ENCODE measurements around the gene TMEM219.
A peak's percentile ranks its signal among the peaks of the same experiment; 100 is the strongest.

- TF ChIP-seq, protein P1, sequence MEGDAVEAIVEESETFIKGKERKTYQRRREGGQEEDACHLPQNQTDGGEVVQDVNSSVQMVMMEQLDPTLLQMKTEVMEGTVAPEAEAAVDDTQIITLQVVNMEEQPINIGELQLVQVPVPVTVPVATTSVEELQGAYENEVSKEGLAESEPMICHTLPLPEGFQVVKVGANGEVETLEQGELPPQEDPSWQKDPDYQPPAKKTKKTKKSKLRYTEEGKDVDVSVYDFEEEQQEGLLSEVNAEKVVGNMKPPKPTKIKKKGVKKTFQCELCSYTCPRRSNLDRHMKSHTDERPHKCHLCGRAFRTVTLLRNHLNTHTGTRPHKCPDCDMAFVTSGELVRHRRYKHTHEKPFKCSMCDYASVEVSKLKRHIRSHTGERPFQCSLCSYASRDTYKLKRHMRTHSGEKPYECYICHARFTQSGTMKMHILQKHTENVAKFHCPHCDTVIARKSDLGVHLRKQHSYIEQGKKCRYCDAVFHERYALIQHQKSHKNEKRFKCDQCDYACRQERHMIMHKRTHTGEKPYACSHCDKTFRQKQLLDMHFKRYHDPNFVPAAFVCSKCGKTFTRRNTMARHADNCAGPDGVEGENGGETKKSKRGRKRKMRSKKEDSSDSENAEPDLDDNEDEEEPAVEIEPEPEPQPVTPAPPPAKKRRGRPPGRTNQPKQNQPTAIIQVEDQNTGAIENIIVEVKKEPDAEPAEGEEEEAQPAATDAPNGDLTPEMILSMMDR (IDR thresholded peaks at IDR 0.05): no peak
- no peak for TF ChIP-seq ETV6 (CRISPR knock-in tag; IDR thresholded peaks at IDR 0.05)
- TF ChIP-seq SP1 (CRISPR knock-in tag; conservative IDR thresholded peaks at IDR 0.05): peak; percentile 96
- TF ChIP-seq, protein P2, sequence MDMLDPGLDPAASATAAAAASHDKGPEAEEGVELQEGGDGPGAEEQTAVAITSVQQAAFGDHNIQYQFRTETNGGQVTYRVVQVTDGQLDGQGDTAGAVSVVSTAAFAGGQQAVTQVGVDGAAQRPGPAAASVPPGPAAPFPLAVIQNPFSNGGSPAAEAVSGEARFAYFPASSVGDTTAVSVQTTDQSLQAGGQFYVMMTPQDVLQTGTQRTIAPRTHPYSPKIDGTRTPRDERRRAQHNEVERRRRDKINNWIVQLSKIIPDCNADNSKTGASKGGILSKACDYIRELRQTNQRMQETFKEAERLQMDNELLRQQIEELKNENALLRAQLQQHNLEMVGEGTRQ (CRISPR knock-in tag; IDR thresholded peaks at IDR 0.05): no peak; the same call in 1 of the 2 replicates
- TF ChIP-seq, protein P3, sequence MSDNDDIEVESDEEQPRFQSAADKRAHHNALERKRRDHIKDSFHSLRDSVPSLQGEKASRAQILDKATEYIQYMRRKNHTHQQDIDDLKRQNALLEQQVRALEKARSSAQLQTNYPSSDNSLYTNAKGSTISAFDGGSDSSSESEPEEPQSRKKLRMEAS (CRISPR knock-in tag; IDR thresholded peaks at IDR 0.05): peak; percentile 11; the same call in 1 of the 2 replicates
- peak; percentile 92 for TF ChIP-seq ZBTB21 (CRISPR knock-in tag; IDR thresholded peaks at IDR 0.05; ENCODE audit: borderline replicate concordance)
- TF ChIP-seq CREM (CRISPR knock-in tag; IDR thresholded peaks at IDR 0.05): peak; percentile 95
- TF ChIP-seq, protein P4, sequence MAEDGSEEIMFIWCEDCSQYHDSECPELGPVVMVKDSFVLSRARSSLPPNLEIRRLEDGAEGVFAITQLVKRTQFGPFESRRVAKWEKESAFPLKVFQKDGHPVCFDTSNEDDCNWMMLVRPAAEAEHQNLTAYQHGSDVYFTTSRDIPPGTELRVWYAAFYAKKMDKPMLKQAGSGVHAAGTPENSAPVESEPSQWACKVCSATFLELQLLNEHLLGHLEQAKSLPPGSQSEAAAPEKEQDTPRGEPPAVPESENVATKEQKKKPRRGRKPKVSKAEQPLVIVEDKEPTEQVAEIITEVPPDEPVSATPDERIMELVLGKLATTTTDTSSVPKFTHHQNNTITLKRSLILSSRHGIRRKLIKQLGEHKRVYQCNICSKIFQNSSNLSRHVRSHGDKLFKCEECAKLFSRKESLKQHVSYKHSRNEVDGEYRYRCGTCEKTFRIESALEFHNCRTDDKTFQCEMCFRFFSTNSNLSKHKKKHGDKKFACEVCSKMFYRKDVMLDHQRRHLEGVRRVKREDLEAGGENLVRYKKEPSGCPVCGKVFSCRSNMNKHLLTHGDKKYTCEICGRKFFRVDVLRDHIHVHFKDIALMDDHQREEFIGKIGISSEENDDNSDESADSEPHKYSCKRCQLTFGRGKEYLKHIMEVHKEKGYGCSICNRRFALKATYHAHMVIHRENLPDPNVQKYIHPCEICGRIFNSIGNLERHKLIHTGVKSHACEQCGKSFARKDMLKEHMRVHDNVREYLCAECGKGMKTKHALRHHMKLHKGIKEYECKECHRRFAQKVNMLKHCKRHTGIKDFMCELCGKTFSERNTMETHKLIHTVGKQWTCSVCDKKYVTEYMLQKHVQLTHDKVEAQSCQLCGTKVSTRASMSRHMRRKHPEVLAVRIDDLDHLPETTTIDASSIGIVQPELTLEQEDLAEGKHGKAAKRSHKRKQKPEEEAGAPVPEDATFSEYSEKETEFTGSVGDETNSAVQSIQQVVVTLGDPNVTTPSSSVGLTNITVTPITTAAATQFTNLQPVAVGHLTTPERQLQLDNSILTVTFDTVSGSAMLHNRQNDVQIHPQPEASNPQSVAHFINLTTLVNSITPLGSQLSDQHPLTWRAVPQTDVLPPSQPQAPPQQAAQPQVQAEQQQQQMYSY (CRISPR knock-in tag; IDR thresholded peaks at IDR 0.05): 0 out of 2 replicates have a peak, but pooled peaks have one; percentile 9
- TF ChIP-seq, protein P5, sequence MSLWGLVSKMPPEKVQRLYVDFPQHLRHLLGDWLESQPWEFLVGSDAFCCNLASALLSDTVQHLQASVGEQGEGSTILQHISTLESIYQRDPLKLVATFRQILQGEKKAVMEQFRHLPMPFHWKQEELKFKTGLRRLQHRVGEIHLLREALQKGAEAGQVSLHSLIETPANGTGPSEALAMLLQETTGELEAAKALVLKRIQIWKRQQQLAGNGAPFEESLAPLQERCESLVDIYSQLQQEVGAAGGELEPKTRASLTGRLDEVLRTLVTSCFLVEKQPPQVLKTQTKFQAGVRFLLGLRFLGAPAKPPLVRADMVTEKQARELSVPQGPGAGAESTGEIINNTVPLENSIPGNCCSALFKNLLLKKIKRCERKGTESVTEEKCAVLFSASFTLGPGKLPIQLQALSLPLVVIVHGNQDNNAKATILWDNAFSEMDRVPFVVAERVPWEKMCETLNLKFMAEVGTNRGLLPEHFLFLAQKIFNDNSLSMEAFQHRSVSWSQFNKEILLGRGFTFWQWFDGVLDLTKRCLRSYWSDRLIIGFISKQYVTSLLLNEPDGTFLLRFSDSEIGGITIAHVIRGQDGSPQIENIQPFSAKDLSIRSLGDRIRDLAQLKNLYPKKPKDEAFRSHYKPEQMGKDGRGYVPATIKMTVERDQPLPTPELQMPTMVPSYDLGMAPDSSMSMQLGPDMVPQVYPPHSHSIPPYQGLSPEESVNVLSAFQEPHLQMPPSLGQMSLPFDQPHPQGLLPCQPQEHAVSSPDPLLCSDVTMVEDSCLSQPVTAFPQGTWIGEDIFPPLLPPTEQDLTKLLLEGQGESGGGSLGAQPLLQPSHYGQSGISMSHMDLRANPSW (CRISPR knock-in tag; conservative IDR thresholded peaks at IDR 0.05; ENCODE audit: low read depth): no peak
- TF ChIP-seq E2F1 (CRISPR knock-in tag; IDR thresholded peaks at IDR 0.05): no peak
- TF ChIP-seq ESRRA (CRISPR knock-in tag; IDR thresholded peaks at IDR 0.05; ENCODE audit: borderline replicate concordance): no peak
- no peak for TF ChIP-seq TEAD4 (CRISPR knock-in tag; IDR thresholded peaks at IDR 0.05)
- TF ChIP-seq, protein P6, sequence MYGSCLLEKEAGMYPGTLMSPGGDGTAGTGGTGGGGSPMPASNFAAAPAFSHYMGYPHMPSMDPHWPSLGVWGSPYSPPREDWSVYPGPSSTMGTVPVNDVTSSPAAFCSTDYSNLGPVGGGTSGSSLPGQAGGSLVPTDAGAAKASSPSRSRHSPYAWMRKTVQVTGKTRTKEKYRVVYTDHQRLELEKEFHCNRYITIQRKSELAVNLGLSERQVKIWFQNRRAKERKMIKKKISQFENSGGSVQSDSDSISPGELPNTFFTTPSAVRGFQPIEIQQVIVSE (CRISPR knock-in tag; IDR thresholded peaks at IDR 0.05; ENCODE audit: borderline replicate concordance): no peak
Measured at GRCh38 chr16:29995911-29996765, 34.3 kb downstream of the TMEM219 start, which contains the start of gene INO80E.
